Fibroblast of lung (primary cell): Measurements from ENCODE around the gene PRR36. TPM values are rescaled to one million over a fixed set of nuclear protein-coding genes. Genes with fewer than 3 reads are reported as not detected.

ENCODE experiments used
- DNase-seq, 2 donors: peaks; one replicate each; pipeline versions ENCODE4 v3.0.0 to v3.0.0-alpha.2; 2010; ENCODE audit warnings: low read depth in 2 of 2
- H2AFZ ChIP-seq: 2 replicates; pipeline ENCODE4 v1.5.1; 2012; ENCODE audit warnings: low read length, control low read depth, inconsistent platforms
- H3K27ac ChIP-seq: 2 replicates; pipeline ENCODE4 v1.5.1; 2011; ENCODE audit warnings: low read length, control low read depth; ENCODE audit not compliant: insufficient read depth
- H3K27me3 ChIP-seq: 2 replicates; pipeline ENCODE4 v1.5.1; 2011; ENCODE audit warnings: mild to moderate bottlenecking, low read length; ENCODE audit not compliant: control insufficient read depth, insufficient read depth
- H3K36me3 ChIP-seq: 2 replicates; pipeline ENCODE4 v1.5.1; 2011; ENCODE audit warnings: low read length; ENCODE audit not compliant: control insufficient read depth, insufficient read depth
- H3K4me1 ChIP-seq: 2 replicates; pipeline ENCODE4 v1.5.1; 2011; ENCODE audit warnings: low read length; ENCODE audit not compliant: control insufficient read depth, insufficient read depth; ENCODE audit errors: extremely low read depth
- H3K4me2 ChIP-seq: 2 replicates; pipeline ENCODE4 v1.5.1; 2011; ENCODE audit warnings: low read length, control low read depth; ENCODE audit not compliant: insufficient read depth; ENCODE audit errors: extremely low read depth
- H3K4me3 ChIP-seq, 4 experiments: fragments of 200-600 bp in 1 of 4; sonication (generic) in 1 of 4; replicated peaks in 1 of 4; 2 replicates each; pipeline ENCODE4 v1.5.1; 2011 to 2016; ENCODE audit warnings: low read length in 4 of 4, low read depth in 3 of 4, mild to moderate bottlenecking in 3 of 4, control low read depth in 2 of 4, inconsistent platforms in 1 of 4, mixed read lengths in 1 of 4; ENCODE audit not compliant: insufficient read depth in 1 of 4; ENCODE audit errors: control extremely low read depth in 1 of 4
- H3K79me2 ChIP-seq: 2 replicates; pipeline ENCODE4 v1.5.1; 2012; ENCODE audit warnings: mild to moderate bottlenecking, low read length, inconsistent platforms; ENCODE audit not compliant: control insufficient read depth, insufficient read depth
- H3K9ac ChIP-seq: 2 replicates; pipeline ENCODE4 v1.5.1; 2011; ENCODE audit warnings: mild to moderate bottlenecking, low read length, control low read depth; ENCODE audit not compliant: insufficient read depth
- H3K9me3 ChIP-seq: 2 replicates; pipeline ENCODE4 v1.5.1; 2012; ENCODE audit warnings: low read depth, low read length; ENCODE audit not compliant: control insufficient read depth, insufficient read depth
- H4K20me1 ChIP-seq: 2 replicates; pipeline ENCODE4 v1.5.1; 2011; ENCODE audit warnings: low read length; ENCODE audit not compliant: control insufficient read depth, insufficient read depth; ENCODE audit errors: extremely low read depth
- CTCF ChIP-seq, 2 donors: IDR thresholded peaks in 1 of 2; conservative IDR thresholded peaks in 1 of 2; 1 replicate in 1 of 2; 2 replicates in 1 of 2; pipeline ENCODE4 v1.5.1; 2011 to 2012; ENCODE audit warnings: low read length in 2 of 2, control low read depth in 1 of 2, inconsistent platforms in 1 of 2, low read depth in 1 of 2, mild to moderate bottlenecking in 1 of 2
- EZH2 ChIP-seq: IDR thresholded peaks from 2 replicates; pipeline ENCODE4 v1.5.1; 2012; ENCODE audit warnings: low read length, control low read depth, mild to moderate bottlenecking; ENCODE audit errors: missing control alignments
- polyA plus RNA-seq, 2 donors: library from polyadenylated mRNA; depleted of rRNA in 1 of 2; stranded (reverse) in 1 of 2; unstranded in 1 of 2; fragments of >200 nt; gene quantifications; 2 replicates each; pipeline ENCODE4 v1.2.1, GENCODE V29; 2011 to 2012; ENCODE audit warnings: missing spikeins in 1 of 2
- total RNA-seq: library from RNA; depleted of rRNA; stranded (reverse); fragments of >200 nt; gene quantifications from 2 replicates; pipeline ENCODE4 v1.2.1, GENCODE V29; 2014

PRR36 gene
- total and polyA plus RNA-seq, 2 donors (not counting 1 experiment from before 2014, with no cell fraction given) = under 0.01 TPM; not detected in 1

GRCh38 chr19:7871437-7872305 is 2.5 kb downstream of the PRR36 start:
- TF ChIP-seq CTCF (conservative IDR thresholded peaks at IDR 0.05 in 1 of 2, IDR thresholded peaks at IDR 0.05 in 1 of 2; ENCODE audit: low read depth in 1 of 2, low read length in 2 of 2) (no peak), EZH2 (no peak)
- Histone ChIP-seq H3K27ac (peak overlapping the region; percentile 16), H3K9ac (peak overlapping the region; percentile 4)

GRCh38 chr19:7870571-7871436 is 3.4 kb downstream of the PRR36 start:
- Histone ChIP-seq H3K9me3 (no peaks in the 10 kb centered on the region), H3K27ac (no peak overlapping the region), H2AFZ (no peak overlapping the region), H3K27me3 (peaks cover 17% of the 10 kb centered on the region), H3K9ac (no peak overlapping the region), H3K4me2 (no peak overlapping the region), H3K4me1 (peaks cover 7% of the 10 kb centered on the region), H3K4me3 (no peak overlapping the region), H3K36me3 (no peaks in the 10 kb centered on the region), H4K20me1 (no peaks in the 10 kb centered on the region), H3K79me2 (no peaks in the 10 kb centered on the region)
- no peak for TF ChIP-seq CTCF (conservative IDR thresholded peaks at IDR 0.05 in 1 of 2, IDR thresholded peaks at IDR 0.05 in 1 of 2; ENCODE audit: low read depth in 1 of 2, low read length in 2 of 2)
- TF ChIP-seq EZH2 = no peak
- DNase-seq = peak; percentile 10 to 27

More at GRCh38 chr19:7871437-7872305, 2.5 kb downstream of the PRR36 start:
- Histone ChIP-seq H3K4me1 (peaks cover 7% of the 10 kb centered on the region), H4K20me1 (no peaks in the 10 kb centered on the region), H3K27me3 (peaks cover 17% of the 10 kb centered on the region), H3K4me2 (peak overlapping the region; percentile 40), H3K79me2 (no peaks in the 10 kb centered on the region), H2AFZ (peak overlapping the region; percentile 90), H3K9me3 (no peaks in the 10 kb centered on the region), H3K36me3 (no peaks in the 10 kb centered on the region), H3K4me3 (peak overlapping the region; percentile 32 to 53 (median 42))
- DNase-seq = peak; percentile 85 to 92
